ENCODE results near the gene STK17A.

Gene STK17A

DNA sequence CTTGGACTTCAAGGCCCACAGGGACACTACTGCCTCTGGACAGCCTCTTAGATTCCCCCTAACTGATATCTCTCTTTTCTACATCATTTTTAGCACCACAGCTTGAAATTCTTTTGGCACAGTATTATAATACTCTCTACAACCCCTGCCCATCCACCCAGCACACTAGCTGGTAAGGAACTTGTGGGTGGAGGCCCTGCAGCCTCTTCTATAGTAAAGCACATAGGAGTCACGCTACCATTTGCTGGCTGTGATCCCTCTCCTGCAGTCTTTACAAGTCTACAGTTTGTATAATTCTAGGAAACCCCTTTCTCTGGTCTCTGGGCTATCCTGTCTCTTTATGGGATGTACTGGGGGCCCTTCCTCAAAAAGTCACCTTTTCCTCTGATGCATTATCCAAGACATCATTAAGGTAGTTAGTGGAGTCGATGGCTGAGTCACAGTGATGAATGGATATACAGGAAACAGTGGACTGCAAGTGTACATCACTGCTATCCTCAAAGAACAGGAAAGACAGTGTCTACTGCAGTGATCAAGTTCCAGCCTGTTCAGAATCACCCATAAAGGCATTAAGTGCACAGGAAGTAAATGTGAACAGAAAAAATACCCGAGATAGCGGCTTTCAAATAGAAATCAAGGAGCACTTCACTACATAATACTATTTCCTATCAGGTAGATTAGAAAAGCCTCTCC, 54.4 kb downstream of the STK17A start:
- no peak for DNase-seq

DNA sequence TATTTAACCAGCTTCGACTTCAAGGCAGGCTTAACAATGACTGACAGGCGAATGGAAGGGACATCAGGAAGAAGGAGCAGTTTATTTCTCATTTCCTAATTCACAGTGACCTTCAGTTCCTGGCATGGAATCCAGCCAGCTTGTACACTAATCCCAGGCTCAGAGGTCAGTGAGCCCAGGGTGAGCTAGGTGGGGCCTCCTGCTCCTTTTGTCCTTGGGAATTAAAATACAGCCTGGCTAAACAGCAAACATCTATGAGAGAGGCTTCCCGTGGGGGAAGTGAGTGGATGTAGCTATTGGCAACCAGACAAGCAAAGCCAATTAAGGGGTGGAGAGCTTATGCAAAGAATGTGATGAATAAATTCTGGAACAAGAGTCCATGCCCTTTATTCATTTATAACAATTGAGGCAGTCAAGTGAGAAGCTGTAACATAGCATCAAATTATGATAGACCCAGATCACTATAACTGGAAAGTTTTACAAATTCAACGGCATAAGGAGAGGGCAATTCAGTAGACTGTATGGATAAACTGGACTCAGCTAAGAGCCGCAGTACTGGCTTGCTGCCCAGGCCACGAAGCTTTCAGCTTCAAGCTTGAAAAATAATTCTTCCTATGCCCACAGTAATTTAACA, 57.1 kb downstream of the STK17A start:
- DNase-seq, result no peak

DNA sequence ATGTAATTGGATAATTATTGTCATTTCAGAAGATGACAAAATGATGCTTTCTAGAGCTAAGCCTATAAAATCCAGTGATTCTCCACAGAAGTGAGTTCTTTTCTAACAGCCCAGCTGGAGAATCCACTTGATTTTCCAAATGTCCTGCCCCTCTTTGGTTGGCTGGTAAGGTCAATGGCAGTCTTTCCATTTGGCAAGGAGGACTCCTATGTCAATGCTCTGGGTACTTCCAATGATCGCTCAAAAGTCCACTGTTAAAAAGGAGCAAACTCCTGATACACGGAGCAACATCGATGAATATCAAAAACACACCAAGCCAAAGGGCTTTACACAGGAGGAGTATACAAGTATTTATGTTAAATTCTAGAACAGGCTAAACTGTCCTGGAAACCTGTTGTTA, 57.8 kb downstream of the STK17A start:
- DNase-seq, result no peak

DNA sequence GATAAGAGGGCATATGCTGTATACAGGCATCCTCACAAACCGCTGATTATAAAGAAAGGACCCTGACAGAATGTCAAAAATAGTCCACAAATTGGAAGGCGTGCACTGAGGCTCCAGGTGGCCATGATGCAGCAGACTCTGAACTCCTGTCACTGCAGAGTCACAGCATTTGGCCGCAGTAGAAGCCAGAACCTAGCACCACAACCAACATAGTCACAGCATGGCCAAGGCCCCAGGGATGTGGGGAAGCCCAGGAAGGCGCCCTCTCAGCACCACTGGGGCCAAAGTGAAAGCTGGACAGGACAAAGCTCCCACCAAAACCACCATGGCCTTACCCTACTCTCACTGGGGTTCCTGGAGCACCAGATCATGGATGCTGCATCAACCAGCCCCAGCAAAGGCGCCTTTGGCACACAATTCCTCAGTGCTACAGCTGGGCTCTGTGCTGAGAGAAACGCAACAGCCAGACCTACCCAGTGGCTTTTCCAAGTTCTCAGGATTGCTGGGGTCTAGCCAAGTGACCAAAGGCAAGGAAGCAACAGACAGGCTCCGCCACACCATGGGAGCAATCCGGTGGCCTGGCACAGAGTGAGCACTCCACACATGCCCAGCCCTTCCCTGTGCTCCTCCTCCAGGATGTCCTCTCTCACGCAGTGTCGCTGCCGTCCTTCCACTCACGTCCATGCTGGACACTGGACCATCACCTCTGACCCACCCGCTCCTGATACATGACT, 60.2 kb downstream of the STK17A start:
- no peak for DNase-seq

DNA sequence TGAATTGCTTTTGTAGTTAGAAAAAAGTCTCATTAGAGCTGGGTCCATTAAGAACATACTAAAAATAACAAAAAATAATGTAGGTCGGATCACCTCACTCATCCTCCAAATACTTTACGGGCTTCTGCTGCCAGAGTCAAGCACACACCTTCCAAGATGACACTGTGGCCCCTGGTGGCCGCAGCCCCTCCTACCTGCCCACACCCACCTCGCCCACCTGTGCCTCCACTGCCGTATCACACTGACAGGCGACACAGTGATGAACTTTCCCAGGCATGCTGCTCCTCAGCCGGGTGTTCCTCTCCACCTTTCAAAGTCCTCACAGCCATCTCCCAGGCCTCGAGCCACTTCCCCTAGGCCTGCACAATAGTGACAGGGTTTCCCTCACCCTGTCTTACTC, 60.9 kb downstream of the STK17A start:
- DNase-seq, result no peak

DNA sequence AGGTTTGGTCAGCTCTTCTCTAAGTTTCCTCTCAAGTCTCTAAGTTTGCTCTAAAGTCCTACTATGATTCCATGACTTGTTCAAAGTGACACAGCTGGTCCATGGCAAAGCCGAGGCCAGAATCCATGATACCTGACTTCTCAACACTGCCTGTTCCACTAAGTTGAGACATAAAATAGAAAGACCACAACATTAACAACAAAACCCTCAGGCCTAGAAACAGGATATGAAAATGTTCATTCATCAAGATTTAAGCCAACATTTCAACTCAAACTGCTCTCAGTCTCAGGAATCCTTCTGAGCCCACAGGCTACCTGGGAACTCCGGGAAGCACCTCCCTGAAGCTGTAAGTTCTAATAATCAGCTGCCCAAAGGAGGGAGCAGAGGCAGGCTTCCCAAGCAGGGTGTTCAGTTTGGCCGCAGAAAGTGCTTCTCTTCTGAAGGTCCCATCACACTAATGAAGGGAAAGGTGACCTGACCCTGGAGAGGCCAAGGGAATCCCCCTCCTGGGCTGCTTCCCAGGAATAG, 62.9 kb downstream of the STK17A start:
- DNase-seq, result no peak

DNA sequence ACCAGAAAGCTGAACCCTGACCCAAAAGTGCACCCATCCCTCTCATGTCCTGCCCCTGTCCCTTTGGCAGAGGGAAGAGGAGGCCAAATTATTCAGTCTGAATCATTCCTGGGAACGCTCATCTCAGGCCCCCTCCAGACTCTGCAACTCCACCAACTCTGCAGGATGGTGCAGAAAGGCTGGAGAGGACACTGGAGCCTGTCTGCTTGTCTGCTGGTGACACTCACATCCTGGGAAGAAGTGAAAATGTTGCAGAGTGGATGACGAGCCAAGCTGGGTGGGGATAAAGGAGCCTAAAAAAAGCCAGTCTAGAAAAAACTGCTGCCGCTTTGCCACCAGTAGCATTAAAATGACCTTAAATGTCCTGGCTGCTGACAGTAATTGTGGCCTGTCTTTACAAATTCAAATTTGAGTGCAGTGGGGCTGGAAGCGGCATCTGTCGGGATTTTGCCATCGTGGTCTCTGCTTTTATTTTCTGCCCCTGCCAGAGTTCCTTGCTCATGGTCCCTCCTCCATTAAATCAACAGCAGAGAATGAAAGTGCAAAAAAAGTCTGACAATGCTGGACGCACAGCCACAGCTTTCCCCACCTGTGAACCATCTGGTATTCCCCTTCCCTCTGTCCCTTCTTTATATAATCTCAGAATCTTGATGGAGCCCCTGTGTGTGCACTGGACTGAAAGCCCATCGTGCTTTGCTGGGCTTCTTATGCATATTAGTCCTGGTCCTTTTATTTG, 63.9 kb downstream of the STK17A start:
- no peak for DNase-seq

DNA sequence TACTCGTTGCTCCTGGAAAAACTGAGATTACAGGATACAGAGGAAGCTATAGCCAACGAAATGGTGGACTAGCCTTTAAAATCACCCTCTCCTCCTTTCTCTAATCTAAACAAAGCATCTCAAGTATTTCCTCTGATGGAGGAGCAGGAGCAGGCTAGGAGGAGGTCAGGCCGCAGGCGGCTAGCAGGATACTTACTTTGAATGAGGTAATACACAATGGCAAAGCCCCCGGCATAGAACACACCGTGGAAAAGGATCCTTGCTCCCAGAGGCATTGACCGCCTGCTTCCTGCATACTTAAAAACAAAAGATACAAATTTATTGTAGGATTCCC, 64.4 kb downstream of the STK17A start:
- no peak for DNase-seq

DNA sequence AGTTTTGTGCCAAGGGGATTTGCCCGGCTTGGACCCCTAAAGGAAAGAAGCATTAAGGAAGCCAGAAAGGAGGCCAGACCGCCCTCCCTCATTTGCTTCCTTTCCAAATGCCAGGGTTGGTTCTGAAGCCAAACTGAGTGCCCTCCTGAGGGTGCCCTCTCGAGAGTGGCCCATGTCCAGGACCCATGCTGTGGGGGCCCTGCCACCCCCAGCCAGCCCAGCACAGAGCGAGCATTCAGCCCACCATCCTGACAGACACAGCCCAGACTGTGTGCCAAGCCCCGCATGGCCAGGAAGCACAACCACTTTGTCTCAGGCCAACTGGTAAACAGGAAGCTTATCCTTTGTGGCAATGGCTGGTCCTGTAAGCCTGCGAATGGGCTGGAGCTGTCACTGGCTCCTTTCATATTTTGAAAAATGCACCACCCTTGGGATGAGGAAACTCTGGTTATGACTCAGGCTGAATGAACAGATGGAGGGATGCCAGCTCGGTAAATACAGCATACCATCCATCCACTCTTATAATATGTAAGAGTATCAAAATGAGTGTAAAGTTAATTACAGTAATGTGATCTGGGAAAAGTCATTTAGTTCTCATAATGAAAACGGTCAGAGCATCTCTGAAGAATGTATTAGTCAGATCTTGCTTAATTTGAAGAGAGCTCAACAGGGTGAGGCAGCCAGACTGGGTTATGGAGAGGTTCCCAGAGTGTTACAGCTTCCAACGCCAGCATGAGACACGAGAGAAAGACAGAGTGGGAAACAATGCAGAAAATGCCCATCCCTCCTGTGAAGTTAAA, 65.0 kb downstream of the STK17A start:
- peak; percentile 45 for DNase-seq

DNA sequence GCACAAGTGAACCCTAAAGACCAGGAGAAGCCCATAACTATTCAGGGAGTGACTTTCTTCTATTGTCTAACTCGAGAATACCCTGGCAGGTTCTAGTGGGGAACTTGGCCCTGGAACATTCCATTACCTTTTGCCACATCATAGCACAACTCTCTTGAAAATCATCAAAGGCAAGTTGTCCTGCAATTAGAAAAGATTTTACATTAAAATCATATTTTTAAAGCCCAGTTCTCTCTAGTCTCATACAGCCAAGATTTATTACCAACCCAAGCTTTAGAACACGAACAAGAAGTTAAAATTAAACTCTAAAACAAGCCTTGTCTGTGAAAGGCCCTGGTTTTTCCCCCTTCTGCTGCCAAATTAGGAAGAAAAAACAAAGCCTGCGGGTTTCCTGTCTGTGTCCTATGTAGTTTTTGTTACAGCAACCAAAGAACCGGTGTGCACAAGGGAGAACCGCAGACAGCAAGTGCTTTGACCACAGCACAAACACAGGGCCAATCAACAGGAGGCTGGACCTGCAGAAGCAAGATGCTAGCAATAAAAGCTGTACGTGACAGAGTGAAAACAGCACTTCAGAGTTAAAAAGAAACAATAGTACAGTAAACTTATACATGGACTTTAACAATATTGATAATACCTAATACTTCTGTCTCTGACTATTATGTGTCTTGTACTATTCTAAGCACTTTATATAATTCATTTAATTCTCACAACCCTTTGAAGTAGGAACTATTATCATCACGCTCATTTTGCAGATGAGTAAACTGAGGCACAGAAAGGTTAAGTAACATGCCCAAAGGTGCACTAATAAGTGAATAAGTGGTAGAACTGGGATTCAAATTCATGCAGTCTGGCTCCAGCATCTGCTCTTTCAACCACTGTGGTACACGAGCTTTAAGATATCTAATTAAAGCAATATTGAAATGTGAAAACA, 65.8 kb downstream of the STK17A start:
- peak; percentile 90 for DNase-seq

DNA sequence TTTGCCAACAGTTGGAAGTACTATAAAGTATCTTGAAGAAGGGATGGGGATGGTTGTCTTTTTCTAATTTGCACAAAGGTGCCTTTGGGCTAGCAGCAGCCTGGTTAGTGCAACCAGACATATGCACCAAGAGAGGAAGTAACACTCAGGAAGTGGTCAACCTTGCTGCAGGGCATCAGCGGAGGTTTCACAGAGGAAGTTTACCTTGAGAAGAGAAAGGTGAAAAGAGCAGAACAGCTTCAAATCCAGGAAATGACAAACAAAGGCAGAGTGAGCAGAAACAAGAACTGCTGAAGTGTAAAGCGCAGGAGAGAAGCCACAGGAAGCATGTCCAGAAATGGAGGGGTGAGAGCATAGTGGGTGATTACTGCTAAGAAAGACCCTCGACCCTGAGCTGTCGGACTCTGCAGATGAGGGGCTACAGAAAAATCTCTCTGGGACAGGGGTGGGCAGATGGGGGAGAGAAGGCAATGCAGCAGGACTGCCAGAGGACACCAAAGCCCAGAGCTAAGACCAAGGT, 66.9 kb downstream of the STK17A start:
- peak; percentile 87 for DNase-seq

DNA sequence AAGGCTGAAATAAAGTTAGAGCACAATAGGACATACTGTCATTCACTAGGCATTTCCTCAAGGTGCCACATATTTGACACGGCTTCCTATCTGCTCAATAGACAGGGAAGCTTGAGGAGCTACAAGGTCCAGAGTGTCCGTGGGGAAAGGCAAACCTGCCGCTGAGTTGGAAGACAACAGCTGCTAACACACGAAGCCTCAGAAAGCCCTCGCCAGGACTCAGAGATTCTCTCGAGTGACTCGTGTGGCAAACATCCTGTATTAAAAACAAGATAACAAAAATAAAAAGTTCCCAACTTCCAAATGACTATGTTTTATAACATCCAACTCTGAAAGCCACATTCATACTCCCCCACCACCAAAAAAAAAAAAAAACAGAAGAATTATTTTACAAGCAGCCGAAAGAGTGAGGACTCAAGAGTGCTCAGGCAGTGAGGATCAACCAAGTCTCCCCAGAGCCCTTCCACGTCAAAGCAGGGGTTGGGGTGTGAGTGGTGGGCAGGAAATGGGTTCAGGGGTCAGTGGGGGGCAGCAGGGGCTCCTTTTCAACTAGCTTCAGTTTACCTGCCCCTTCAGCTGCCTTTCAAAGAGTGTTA, 67.6 kb downstream of the STK17A start:
- no peak for DNase-seq

DNA sequence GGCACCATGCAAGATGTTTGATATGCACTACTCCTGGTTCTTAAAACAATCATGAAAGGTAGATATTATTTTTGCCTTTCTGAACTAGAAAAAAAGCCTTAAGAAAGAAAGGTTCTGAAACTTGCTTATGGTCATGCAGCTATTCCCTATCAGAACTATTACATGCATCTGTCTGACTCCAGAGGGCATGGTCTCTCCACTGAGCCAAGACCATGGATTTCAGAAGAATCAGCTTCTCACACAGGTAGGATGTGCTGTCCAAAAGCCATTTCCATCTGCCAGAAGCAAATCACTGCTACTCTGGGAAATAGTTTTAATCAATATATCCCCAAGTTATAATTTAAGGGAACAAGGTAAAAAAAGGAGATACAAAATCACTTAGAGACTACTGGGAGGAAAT, 69.5 kb downstream of the STK17A start:
- DNase-seq, result no peak

DNA sequence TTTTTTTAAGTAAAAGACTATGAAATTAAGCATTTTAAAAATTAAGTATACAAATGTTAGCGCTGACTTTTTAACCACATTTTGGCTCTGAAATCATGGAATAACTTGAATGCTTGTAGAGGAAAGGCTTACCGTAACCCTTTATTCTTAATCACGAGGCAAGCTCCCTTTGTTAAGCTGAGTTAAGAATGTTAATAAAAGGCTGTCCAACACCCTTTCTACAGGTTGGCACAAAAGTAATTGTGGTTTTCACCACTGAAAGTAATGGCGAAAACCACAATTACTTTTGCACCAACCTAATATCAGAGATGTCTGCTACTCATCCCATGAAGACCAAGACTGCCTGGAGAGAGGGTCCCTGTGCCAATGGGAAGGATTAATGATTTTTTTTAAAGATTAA, 70.6 kb downstream of the STK17A start:
- no peak for DNase-seq

DNA sequence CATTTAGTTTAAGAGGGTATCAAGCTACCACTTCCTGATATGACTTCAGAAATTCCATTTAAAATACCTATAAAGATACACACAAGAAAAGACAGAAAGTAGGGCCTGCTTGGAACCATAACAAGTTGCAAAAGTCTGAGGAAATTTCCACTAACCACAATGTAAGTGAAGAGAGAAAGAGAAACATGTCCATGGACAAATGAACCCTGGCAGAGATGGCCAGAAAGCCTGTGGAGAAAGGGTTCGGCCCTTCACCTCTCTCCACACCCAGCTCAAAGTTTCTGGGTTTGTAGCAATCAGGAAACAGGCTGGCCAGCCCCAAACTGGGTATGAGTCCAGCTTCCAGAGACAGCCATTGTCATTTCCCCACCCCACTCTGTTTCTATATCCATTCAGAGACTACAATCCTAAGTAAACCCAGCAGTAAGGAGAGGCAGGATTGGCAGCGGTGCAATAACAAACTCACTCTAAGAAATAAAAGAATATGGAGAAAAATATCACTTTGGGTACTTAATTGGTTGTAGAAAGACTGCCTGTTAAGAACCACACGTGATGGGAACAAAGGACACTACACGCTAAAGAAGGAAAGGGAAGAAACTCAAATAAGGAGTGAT, 71.1 kb downstream of the STK17A start:
- DNase-seq, result no peak

DNA sequence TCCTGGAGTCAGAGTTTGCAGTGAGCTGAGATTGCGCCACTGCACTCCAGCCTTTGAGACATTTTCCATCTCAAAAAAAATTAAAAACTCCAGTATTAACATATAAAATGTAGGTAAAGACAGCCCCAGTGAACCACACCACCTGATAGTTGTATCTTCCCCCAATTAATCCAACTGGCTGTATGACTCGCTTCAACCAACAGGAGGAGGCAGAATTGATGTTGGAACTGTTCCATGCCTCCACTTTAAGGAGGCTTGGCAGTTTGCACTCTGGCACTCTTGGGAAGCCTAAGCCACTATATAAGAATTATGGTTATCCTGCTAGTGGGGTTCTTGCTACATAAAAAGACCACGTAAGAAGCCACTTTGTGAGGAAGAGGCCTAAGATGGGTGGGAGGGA, 72.7 kb downstream of the STK17A start:
- no peak for DNase-seq

DNA sequence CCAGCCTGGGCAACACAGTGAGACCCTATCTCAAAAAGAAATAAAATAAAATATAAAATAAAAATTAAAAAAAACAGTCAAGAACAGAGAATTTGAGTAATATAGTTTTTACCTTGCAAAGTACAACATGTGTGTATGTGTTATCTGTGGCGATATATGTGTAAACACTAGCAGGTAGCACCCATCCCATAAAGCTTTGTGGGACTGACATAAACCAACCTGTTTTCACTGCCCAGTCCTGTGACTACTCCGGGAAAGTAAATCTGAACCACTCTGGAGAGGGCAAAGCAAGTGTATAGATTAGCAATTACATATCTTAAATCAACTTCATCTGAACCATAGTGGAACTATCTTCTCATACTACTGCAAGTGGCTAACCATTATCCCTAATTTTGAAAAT, 74.1 kb downstream of the STK17A start:
- no peak for DNase-seq

DNA sequence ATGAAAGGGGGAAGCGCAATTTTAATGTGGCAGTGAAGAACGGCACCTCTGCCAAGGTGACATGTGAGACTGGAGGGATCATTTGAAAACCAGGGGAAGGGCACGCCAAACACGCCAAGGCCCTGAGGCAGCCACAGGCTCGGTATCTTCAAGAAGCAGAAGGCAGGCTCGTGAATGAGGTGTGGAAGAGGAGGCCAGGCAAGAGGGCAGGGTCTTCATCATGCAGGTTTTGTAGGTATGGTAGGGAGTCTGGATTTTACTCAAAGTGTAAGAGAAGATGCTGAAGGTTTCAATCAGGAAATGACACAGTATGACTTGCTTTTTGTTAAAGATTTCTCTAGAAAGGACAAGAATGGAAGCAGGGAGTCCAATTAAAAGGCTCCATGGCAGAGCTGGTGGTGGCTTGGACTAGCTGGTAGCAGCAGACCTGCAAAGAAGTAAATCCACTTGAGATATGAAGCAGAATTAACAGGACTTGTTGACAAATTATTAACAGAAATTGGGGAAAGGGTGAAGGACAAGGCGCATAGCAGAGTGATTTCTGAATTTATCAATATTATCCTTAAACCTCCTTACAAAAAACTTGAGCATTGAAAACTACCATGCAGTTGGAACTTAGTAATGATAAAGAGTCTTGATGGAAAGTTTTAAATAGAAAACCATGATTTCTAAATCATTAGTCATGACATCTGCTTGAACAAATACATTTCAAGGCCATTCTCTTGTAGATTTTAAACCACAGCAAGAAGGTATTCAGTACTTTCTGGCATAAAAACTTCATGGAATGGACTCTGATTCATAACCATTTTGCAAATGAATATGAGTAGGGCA, 76.0 kb downstream of the STK17A start:
- no peak for DNase-seq

DNA sequence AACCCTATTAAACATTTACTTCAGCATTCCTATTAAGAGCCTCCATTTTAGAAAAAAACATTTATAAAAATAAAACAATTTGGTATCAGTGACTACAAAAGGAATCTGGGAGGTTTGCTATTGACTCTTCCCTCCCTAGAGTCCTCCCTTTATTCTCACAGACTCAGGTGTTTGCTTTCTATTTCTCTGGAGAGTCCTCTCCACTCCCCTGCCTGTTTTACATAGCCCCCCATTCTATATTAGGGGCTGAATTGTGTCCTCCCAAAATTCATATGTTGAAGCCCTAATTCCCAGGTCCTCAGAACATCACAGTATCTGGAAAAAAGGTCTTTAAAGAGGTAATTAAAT, 76.6 kb downstream of the STK17A start:
- DNase-seq, result no peak

DNA sequence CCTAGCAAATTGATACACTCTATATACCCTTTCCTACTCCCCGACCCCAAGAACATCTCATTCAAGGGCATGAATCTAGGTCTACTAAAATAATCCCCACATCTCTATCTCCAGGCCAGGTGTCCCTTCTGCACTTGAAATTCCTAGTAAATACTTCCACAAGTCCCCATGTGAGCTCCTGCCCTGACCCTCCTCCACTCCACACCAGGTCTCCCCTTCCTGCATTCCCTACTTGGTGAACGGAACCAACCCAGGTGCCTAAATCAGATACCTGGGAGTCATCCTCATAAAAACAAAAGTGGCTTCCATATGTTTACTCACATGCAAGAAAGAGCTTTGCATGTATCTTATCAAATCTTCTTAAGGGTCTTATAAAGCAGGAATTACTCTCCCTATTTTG, 77.2 kb downstream of the STK17A start:
- DNase-seq, result no peak

Measured in CD4-positive, alpha-beta T cell treated with Interleukin-15 for 1 hour (primary cell).